ENCODE data around the gene DBNDD1. TPM values are rescaled to one million over a fixed set of nuclear protein-coding genes. Genes with fewer than 3 reads are reported as not detected.

The DBNDD1 gene
- total and polyA plus RNA-seq, 2 experiments from 2014 or later = 63.3 to 90.8 TPM

- peaks cover 6% of the 10 kb centered on the region for H3K79me2 ChIP-seq (replicated peaks; ENCODE audit: insufficient read depth)
- Mint-ChIP-seq H3K9me3 (peaks cover 16% of the 10 kb centered on the region; the same call in 2 of the 3 replicates), H3K27ac (no peak overlapping the region; the same call in 1 of the 2 replicates), H3K36me3 (ENCODE audit: low read depth) (peaks cover 20% of the 10 kb centered on the region), H3K4me3 (no peak overlapping the region), H3K4me1 (no peaks in the 10 kb centered on the region; the same call in 2 of the 3 replicates), H3K27me3 (ENCODE audit: insufficient read depth, low read depth, poor library complexity) (peaks cover 12% of the 10 kb centered on the region)
- peaks cover 3% of the 10 kb centered on the region; the same call in 1 of the 2 replicates for H3F3A ChIP-seq (replicated peaks; ENCODE audit: low read depth)
- no peak overlapping the region for H2AFZ ChIP-seq
- H3K27me3 ChIP-seq (ENCODE audit: insufficient read depth) = no peaks in the 10 kb centered on the region
- H3K4me1 ChIP-seq (ENCODE audit: insufficient read depth) = no peaks in the 10 kb centered on the region
- no peak overlapping the region for H3K27ac ChIP-seq (ENCODE audit: low read depth)
- H3K4me2 ChIP-seq = no peak overlapping the region
- TF ChIP-seq STAT1 (IDR thresholded peaks at IDR 0.05; ENCODE audit: unreplicated experiment) = no peak
- H3K9me2 ChIP-seq (ENCODE audit: insufficient read depth) = no peaks in the 10 kb centered on the region
- ATAC-seq (no peak), DNase-seq (ENCODE audit: low spot score) (no peak)
- H4K20me1 ChIP-seq (replicated peaks; ENCODE audit: insufficient read depth) = peaks cover 3% of the 10 kb centered on the region; the same call in 1 of the 2 replicates
- no peaks in the 10 kb centered on the region for H3K36me3 ChIP-seq (ENCODE audit: insufficient read depth)
- no peak overlapping the region for H3K4me3 ChIP-seq
Measured at GRCh38 chr16:89965447-89966225, 53.6 kb downstream of the DBNDD1 start.

GRCh38 chr16:89964201-89964600, 55.1 kb downstream of the DBNDD1 start:
- Histone ChIP-seq H3K79me2 (replicated peaks; ENCODE audit: insufficient read depth) (no peaks in the 10 kb centered on the region), H3K27me3 (ENCODE audit: insufficient read depth) (no peaks in the 10 kb centered on the region), H3F3A (replicated peaks; ENCODE audit: low read depth) (peaks cover 3% of the 10 kb centered on the region; the same call in 1 of the 2 replicates), H3K4me3 (no peak overlapping the region), H2AFZ (no peak overlapping the region), H3K4me2 (no peak overlapping the region), H3K4me1 (ENCODE audit: insufficient read depth) (no peaks in the 10 kb centered on the region), H3K9me2 (ENCODE audit: insufficient read depth) (no peaks in the 10 kb centered on the region), H3K36me3 (ENCODE audit: insufficient read depth) (no peaks in the 10 kb centered on the region), H3K27ac (ENCODE audit: low read depth) (no peak overlapping the region), H4K20me1 (replicated peaks; ENCODE audit: insufficient read depth) (0 out of 2 replicates have a peak, but pooled peaks cover 3% of the 10 kb centered on the region)
- ATAC-seq (no peak; the same call in 2 of the 3 replicates), DNase-seq (ENCODE audit: low spot score) (no peak)
- peaks cover 12% of the 10 kb centered on the region for H3K27me3 Mint-ChIP-seq (ENCODE audit: insufficient read depth, low read depth, poor library complexity)
- H3K36me3 Mint-ChIP-seq (ENCODE audit: low read depth) = peaks cover 17% of the 10 kb centered on the region
- H3K4me3 Mint-ChIP-seq = no peak overlapping the region
- TF ChIP-seq ZNF331 (CRISPR knock-in tag; IDR thresholded peaks at IDR 0.05; ENCODE audit: low read depth) (no peak), CREB1 (CRISPR knock-in tag; IDR thresholded peaks at IDR 0.05; ENCODE audit: low read depth) (no peak), JUNB (IDR thresholded peaks at IDR 0.05; ENCODE audit: unreplicated experiment) (no peak), CTCF (conservative IDR thresholded peaks at IDR 0.05; ENCODE audit: low read depth in 2 of 2) (no peak), REST (IDR thresholded peaks at IDR 0.05; ENCODE audit: unreplicated experiment) (no peak)
- H3K4me1 Mint-ChIP-seq = no peaks in the 10 kb centered on the region; the same call in 2 of the 3 replicates
- H3K9me3 Mint-ChIP-seq = peaks cover 2% of the 10 kb centered on the region; the same call in 1 of the 3 replicates
- no peak overlapping the region for H3K27ac Mint-ChIP-seq
